Glutamatergic neuron (in vitro differentiated cells): ENCODE data around the gene PAQR9. TPM values are rescaled to one million over a fixed set of nuclear protein-coding genes. Genes with fewer than 3 reads are reported as not detected.

Experiments
- DNase-seq: peaks from one replicate; pipeline ENCODE4 v3.0.0; 2022
- H3K27ac Mint-ChIP-seq: one replicate; pipeline ENCODE4 v1.8.0; 2020; ENCODE audit warnings: mild to moderate bottlenecking, mixed read lengths, inconsistent platforms; ENCODE audit not compliant: unreplicated experiment
- H3K27me3 Mint-ChIP-seq: one replicate; pipeline ENCODE4 v1.8.0; 2020; ENCODE audit warnings: mild to moderate bottlenecking, moderate library complexity, mixed read lengths, inconsistent platforms; ENCODE audit not compliant: unreplicated experiment
- H3K36me3 Mint-ChIP-seq: one replicate; pipeline ENCODE4 v1.8.0; 2020; ENCODE audit warnings: mild to moderate bottlenecking, mixed read lengths, inconsistent platforms; ENCODE audit not compliant: unreplicated experiment
- H3K4me1 Mint-ChIP-seq: one replicate; pipeline ENCODE4 v1.8.0; 2020; ENCODE audit warnings: mild to moderate bottlenecking, low read depth, mixed read lengths, inconsistent platforms; ENCODE audit not compliant: unreplicated experiment
- H3K4me3 Mint-ChIP-seq: one replicate; pipeline ENCODE4 v1.8.0; 2020; ENCODE audit warnings: mild to moderate bottlenecking, mixed read lengths, inconsistent platforms; ENCODE audit not compliant: unreplicated experiment
- H3K9me3 Mint-ChIP-seq: one replicate; pipeline ENCODE4 v1.8.0; 2020; ENCODE audit warnings: mild to moderate bottlenecking, moderate library complexity, mixed read lengths, inconsistent platforms; ENCODE audit not compliant: unreplicated experiment
- total RNA-seq: library from RNA; stranded (reverse); fragmentation: NEBNext Ultra II Directional; extraction: Animal tissue kit (Norgen Biotek cat#: 25700); gene quantifications from one replicate; pipeline ENCODE4 v1.2.1, GENCODE V29; 2021; ENCODE audit not compliant: unreplicated experiment
- TF ChIP-seq, protein P1 (sequence below): fragments of 200-600 bp; sonication (generic); IDR thresholded peaks from one replicate; pipeline ENCODE4 v1.5.0; 2021; ENCODE audit not compliant: partially characterized antibody, unreplicated experiment

Gene PAQR9
- total RNA-seq, 1 donor from 2014 or later = 2.5 TPM

DNA sequence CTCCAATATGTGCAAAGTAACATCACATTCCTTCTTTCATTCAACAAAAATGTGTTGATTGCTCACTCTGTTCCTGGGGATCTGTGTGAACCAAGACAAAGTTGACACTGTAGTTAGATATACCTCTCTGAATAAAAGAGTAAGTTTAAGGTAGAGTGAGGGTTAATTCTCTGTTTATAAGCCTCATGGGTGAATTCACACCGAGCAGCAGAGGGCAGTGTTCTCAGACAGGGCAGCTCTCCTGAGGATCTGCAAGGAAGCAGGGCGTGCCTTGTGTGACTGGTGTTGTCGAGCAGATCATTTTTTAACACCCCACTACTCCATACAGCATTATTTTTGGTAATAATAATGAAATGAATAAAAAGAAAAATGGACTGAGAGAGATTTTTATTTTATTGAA, 34.4 kb downstream of the PAQR9 start:
- no peak overlapping the region for H3K4me3 Mint-ChIP-seq
- peaks cover 5% of the 10 kb centered on the region for H3K36me3 Mint-ChIP-seq
- H3K27ac Mint-ChIP-seq = no peak overlapping the region
- no peaks in the 10 kb centered on the region for H3K9me3 Mint-ChIP-seq
- DNase-seq = peak; percentile 46
- no peaks in the 10 kb centered on the region for H3K4me1 Mint-ChIP-seq
- TF ChIP-seq, protein P1, sequence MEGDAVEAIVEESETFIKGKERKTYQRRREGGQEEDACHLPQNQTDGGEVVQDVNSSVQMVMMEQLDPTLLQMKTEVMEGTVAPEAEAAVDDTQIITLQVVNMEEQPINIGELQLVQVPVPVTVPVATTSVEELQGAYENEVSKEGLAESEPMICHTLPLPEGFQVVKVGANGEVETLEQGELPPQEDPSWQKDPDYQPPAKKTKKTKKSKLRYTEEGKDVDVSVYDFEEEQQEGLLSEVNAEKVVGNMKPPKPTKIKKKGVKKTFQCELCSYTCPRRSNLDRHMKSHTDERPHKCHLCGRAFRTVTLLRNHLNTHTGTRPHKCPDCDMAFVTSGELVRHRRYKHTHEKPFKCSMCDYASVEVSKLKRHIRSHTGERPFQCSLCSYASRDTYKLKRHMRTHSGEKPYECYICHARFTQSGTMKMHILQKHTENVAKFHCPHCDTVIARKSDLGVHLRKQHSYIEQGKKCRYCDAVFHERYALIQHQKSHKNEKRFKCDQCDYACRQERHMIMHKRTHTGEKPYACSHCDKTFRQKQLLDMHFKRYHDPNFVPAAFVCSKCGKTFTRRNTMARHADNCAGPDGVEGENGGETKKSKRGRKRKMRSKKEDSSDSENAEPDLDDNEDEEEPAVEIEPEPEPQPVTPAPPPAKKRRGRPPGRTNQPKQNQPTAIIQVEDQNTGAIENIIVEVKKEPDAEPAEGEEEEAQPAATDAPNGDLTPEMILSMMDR = no peak
- H3K27me3 Mint-ChIP-seq = no peaks in the 10 kb centered on the region

DNA sequence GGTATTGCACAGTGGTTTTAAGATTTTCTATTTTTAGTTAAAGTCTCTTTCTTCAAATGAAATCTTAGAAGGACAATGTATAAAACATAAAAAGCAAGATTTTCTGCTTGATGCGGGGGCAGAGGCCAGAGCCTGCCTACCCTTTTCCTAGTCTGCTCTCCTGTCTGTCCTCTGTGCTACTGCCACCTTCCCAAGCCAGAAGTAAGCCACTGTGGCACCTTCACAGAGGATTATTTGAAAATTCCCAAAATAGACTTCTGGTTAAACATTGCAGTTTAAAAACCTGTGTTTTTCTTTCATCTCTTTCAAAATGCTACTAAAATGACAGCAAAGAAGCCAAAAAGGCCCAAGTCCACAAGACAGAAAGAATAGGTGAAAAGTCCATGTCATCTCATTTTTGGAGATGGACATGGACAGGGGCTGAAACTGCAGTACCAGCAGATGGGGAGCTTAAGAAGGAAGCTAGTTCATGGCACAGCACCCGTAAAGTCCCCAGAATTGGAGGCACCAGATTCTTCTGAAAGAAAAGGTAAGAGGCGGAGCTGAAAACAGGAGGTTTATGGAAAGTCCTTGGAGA, 37.0 kb downstream of the PAQR9 start:
- TF ChIP-seq, protein P1 = no peak

DNA sequence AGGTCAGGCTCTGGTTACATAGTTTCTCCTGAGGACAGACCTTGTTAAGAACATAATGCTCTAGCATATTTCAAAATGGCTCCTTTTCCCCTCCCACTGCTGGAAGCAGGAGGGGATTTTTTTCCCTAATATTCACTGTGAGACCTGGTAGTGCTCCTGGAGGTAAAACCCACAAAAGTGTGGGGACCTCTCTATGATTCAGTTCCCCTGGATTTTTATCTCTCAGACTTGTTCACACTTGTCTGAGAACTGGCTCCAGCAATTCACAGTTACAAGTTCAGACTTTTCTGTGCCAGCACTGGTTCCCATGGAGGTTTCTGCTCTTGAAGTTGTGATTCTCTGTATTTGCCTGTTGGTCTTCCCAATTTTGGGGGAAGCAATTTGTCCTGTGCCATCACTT, 38.3 kb downstream of the PAQR9 start:
- no peak for DNase-seq
- TF ChIP-seq, protein P1 = no peak
- H3K9me3 Mint-ChIP-seq = no peaks in the 10 kb centered on the region
- H3K36me3 Mint-ChIP-seq = peaks cover 5% of the 10 kb centered on the region
- H3K27me3 Mint-ChIP-seq = peaks cover 2% of the 10 kb centered on the region
- no peaks in the 10 kb centered on the region for H3K4me1 Mint-ChIP-seq
- H3K27ac Mint-ChIP-seq = no peak overlapping the region
- H3K4me3 Mint-ChIP-seq = no peak overlapping the region

More for the DNA sequence above, 37.0 kb downstream of the PAQR9 start:
- Mint-ChIP-seq H3K27ac (no peak overlapping the region), H3K36me3 (peaks cover 5% of the 10 kb centered on the region), H3K4me3 (no peak overlapping the region), H3K4me1 (no peaks in the 10 kb centered on the region), H3K9me3 (no peaks in the 10 kb centered on the region), H3K27me3 (peaks cover 2% of the 10 kb centered on the region)
- no peak for DNase-seq

DNA sequence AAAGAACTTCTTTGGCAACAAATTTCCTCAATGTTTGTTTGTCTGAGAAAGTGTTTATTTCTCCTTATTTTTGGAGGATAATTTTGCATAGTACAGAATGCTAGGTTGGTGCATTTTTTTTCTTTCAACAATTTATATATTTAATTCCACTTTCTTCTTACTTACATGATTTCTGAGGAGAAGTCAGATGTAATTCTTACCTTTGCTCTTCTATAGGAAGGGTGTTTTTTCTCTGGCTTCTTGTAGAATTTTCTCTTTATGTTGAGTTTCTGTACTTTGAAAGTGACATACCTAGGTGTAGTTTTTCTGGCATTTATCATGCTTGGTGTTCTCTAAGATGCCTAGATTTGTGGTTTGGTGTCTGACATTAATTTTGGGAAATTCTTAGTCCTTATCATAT, 39.8 kb downstream of the PAQR9 start:
- H3K4me3 Mint-ChIP-seq = no peak overlapping the region
- H3K4me1 Mint-ChIP-seq = no peaks in the 10 kb centered on the region
- TF ChIP-seq, protein P1 = no peak
- peaks cover 5% of the 10 kb centered on the region for H3K36me3 Mint-ChIP-seq
- no peak for DNase-seq
- no peak overlapping the region for H3K27ac Mint-ChIP-seq
- H3K27me3 Mint-ChIP-seq = peaks cover 2% of the 10 kb centered on the region
- H3K9me3 Mint-ChIP-seq = no peaks in the 10 kb centered on the region

DNA sequence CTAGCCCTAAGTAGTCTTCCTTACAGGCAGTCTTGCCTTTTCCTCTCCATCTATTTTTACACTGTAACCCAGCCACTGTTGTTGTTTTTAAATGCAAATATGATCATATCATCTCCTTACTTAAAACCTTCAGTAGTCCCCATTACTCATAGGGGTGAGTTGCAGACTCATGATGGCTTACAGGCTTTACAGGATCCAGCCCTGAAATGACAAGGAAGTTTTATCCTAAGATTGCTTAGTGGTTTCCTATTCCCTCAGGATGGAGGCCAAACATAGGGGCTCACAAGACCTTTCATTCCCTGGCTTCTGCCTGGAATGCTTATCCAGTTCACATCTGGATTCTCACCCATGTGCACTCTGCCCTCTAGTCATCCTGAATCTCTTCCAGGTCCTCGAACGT, 46.9 kb downstream of the PAQR9 start:
- H3K4me1 Mint-ChIP-seq = no peaks in the 10 kb centered on the region
- peaks cover 4% of the 10 kb centered on the region for H3K36me3 Mint-ChIP-seq
- TF ChIP-seq, protein P1 = no peak
- no peak overlapping the region for H3K4me3 Mint-ChIP-seq
- peaks cover 1% of the 10 kb centered on the region for H3K9me3 Mint-ChIP-seq
- H3K27ac Mint-ChIP-seq = no peak overlapping the region
- DNase-seq = no peak
- H3K27me3 Mint-ChIP-seq = no peaks in the 10 kb centered on the region
